Esophagus (tissue), 2 donors: ENCODE data around the gene ALDH6A1. TPM values are rescaled to one million over a fixed set of nuclear protein-coding genes. Genes with fewer than 3 reads are reported as not detected.
A peak's percentile ranks its signal among the peaks of the same experiment; 100 is the strongest.

Experiments
- H3K27ac ChIP-seq, 2 donors: one replicate each; pipeline ENCODE4 v1.5.1; 2013; ENCODE audit warnings: low read depth in 2 of 2, mild to moderate bottlenecking in 2 of 2, inconsistent platforms in 1 of 2, low read length in 1 of 2, moderate library complexity in 1 of 2
- H3K27me3 ChIP-seq, 2 donors: one replicate each; pipeline ENCODE4 v1.6.1; 2013; ENCODE audit warnings: low read length in 2 of 2, control low read depth in 1 of 2, mild to moderate bottlenecking in 1 of 2; ENCODE audit not compliant: insufficient read depth in 2 of 2, control insufficient read depth in 1 of 2
- H3K36me3 ChIP-seq, 2 donors: one replicate each; pipeline ENCODE4 v1.6.1; 2013; ENCODE audit warnings: low read length in 1 of 2; ENCODE audit not compliant: control insufficient read depth in 2 of 2, insufficient read depth in 2 of 2
- H3K4me1 ChIP-seq, 2 donors: one replicate each; pipeline ENCODE4 v1.6.1; 2013; ENCODE audit warnings: low read length in 1 of 2; ENCODE audit not compliant: control insufficient read depth in 2 of 2, insufficient read depth in 2 of 2
- H3K4me3 ChIP-seq, 2 donors: one replicate each; pipeline ENCODE4 v1.5.1; 2013; ENCODE audit warnings: low read length in 2 of 2, mild to moderate bottlenecking in 2 of 2, low read depth in 1 of 2, moderate library complexity in 1 of 2
- H3K9me3 ChIP-seq, 2 donors: one replicate each; pipeline ENCODE4 v1.6.1; 2013; ENCODE audit warnings: mild to moderate bottlenecking in 2 of 2, low read depth in 1 of 2, low read length in 1 of 2, moderate library complexity in 1 of 2; ENCODE audit not compliant: control insufficient read depth in 2 of 2, insufficient read depth in 1 of 2
- WGBS, 2 donors: extraction: QIAGEN DNeasy Blood & Tissue Kit; methylation state at CpG; one replicate each; pipeline ENCODE4 v1.1.7; 2013; 5-methylcytosine and 5-hydroxymethylcytosine counted together
- polyA plus RNA-seq, 2 donors: library from polyadenylated mRNA; stranded (reverse); fragments of 200-250 nt; gene quantifications; one replicate each; pipeline ENCODE4 v1.2.3, GENCODE V29; 2013
- donor health status: healthy with polysubstance abuse.
- donor health status: Bipolar disorder and iron deficiency.

The ALDH6A1 gene
- polyA plus RNA-seq, 2 donors: 7.2 TPM

GRCh38 chr14:74022346-74022745, 61.9 kb downstream of the ALDH6A1 start:
- Histone ChIP-seq H3K27me3 (no peaks in the 10 kb centered on the region), H3K4me3 (no peak overlapping the region), H3K9me3 (no peaks in the 10 kb centered on the region), H3K36me3 (no peaks in the 10 kb centered on the region), H3K27ac (no peak overlapping the region), H3K4me1 (no peaks in the 10 kb centered on the region)
- 89 to 97% methylated on average over 4 of the region's 4 CpGs for WGBS, 2 donors

- no peaks in the 10 kb centered on the region for H3K27me3 ChIP-seq
- WGBS, 2 donors: 4 to 7% methylated on average over 17 to 21 of the region's 21 CpGs
- no peaks in the 10 kb centered on the region for H3K36me3 ChIP-seq
- no peaks in the 10 kb centered on the region for H3K9me3 ChIP-seq
- H3K4me1 ChIP-seq: no peaks in the 10 kb centered on the region
- peak overlapping the region; percentile 87 for H3K27ac ChIP-seq
- peak overlapping the region; percentile 63 for H3K4me3 ChIP-seq
Observed at GRCh38 chr14:74019408-74020137, 64.7 kb downstream of the ALDH6A1 start.

- H3K4me3 ChIP-seq: peak within 1 kb of the TSS; percentile 63 to 71
- no peaks in the 10 kb centered on the region for H3K36me3 ChIP-seq
- peak within 1 kb of the TSS; percentile 93 to 97 for H3K27ac ChIP-seq
- no peaks in the 10 kb centered on the region for H3K27me3 ChIP-seq
- whole genome bisulfite sequencing, 2 donors: 0% methylated on average over 80 to 93 of the region's 93 CpGs
- H3K9me3 ChIP-seq: no peaks in the 10 kb centered on the region
- no peaks in the 10 kb centered on the region for H3K4me1 ChIP-seq
Observed at GRCh38 chr14:74018586-74019407, 65.5 kb downstream of the ALDH6A1 start, which contains the start of the genes BBOF1 and ENTPD5. Gene BBOF1, plus strand, starts transcription at chr14:74019349. Its CDS starts 130 bp downstream, at chr14:74019479. Gene ENTPD5, minus strand, starts transcription at chr14:74019288. Its CDS starts 31,186 bp downstream, at chr14:73988102.

GRCh38 chr14:74018174-74018585, 66.1 kb downstream of the ALDH6A1 start:
- no peaks in the 10 kb centered on the region for H3K9me3 ChIP-seq
- no peaks in the 10 kb centered on the region for H3K4me1 ChIP-seq
- 3% methylated on average over 8 of the region's 8 CpGs for WGBS, 2 donors
- peak overlapping the region; percentile 63 to 71 for H3K4me3 ChIP-seq
- H3K36me3 ChIP-seq: no peaks in the 10 kb centered on the region
- H3K27ac ChIP-seq: peak overlapping the region; percentile 93 to 97
- H3K27me3 ChIP-seq: no peaks in the 10 kb centered on the region

GRCh38 chr14:74015963-74016362, 68.3 kb downstream of the ALDH6A1 start:
- Histone ChIP-seq H3K9me3 (no peaks in the 10 kb centered on the region), H3K27me3 (no peaks in the 10 kb centered on the region)

GRCh38 chr14:74015176-74015575, 69.1 kb downstream of the ALDH6A1 start:
- Histone ChIP-seq H3K27me3 (no peaks in the 10 kb centered on the region), H3K9me3 (no peaks in the 10 kb centered on the region), H3K4me3 (no peak overlapping the region), H3K4me1 (no peaks in the 10 kb centered on the region), H3K27ac (no peak overlapping the region), H3K36me3 (no peaks in the 10 kb centered on the region)
- 90 to 94% methylated on average over 3 of the region's 3 CpGs for whole genome bisulfite sequencing, 2 donors

More at GRCh38 chr14:74015963-74016362, 68.3 kb downstream of the ALDH6A1 start:
- no peak overlapping the region for H3K4me3 ChIP-seq
- no peak overlapping the region for H3K27ac ChIP-seq
- H3K36me3 ChIP-seq: no peaks in the 10 kb centered on the region
- no peaks in the 10 kb centered on the region for H3K4me1 ChIP-seq

GRCh38 chr14:74014299-74014698, 70.0 kb downstream of the ALDH6A1 start:
- Histone ChIP-seq H3K27ac (no peak overlapping the region), H3K36me3 (peaks cover 0 to 2% of the 10 kb centered on the region in 2 donors), H3K9me3 (no peaks in the 10 kb centered on the region), H3K4me3 (no peak overlapping the region), H3K4me1 (no peaks in the 10 kb centered on the region), H3K27me3 (no peaks in the 10 kb centered on the region)
- WGBS, 2 donors: 67 to 93% methylated on average over 1 of the region's 1 CpG

- Histone ChIP-seq H3K27me3 (no peaks in the 10 kb centered on the region), H3K4me3 (no peak overlapping the region), H3K27ac (no peak overlapping the region), H3K4me1 (no peaks in the 10 kb centered on the region), H3K9me3 (no peaks in the 10 kb centered on the region), H3K36me3 (peaks cover 2 to 5% of the 10 kb centered on the region in 2 donors)
- 72 to 75% methylated on average over 2 of the region's 2 CpGs for WGBS, 2 donors
Observed at GRCh38 chr14:74008843-74009499, 75.3 kb downstream of the ALDH6A1 start.
